GM21390 (cell line): Measurements from ENCODE around the gene NDUFB6.
A peak's percentile ranks its signal among the peaks of the same experiment; 100 is the strongest.
"Not testable (repeated sequence)": the region's sequence is repeated elsewhere in the genome, so short reads cannot be mapped to it uniquely, and the experiment has no call there.

ENCODE experiments used
- ATAC-seq: cut with Tn5 transposase; IDR thresholded peaks from one replicate; pipeline ENCODE4 v1.9.1; 2021; ENCODE audit not compliant: unreplicated experiment

Gene NDUFB6

GRCh38 chr9:32571969-32572899 lies 725 bp downstream of the NDUFB6 start:
- peak; percentile 90 for ATAC-seq

GRCh38 chr9:32570262-32570661 lies 2.7 kb downstream of the NDUFB6 start:
- no peak for ATAC-seq

DNA sequence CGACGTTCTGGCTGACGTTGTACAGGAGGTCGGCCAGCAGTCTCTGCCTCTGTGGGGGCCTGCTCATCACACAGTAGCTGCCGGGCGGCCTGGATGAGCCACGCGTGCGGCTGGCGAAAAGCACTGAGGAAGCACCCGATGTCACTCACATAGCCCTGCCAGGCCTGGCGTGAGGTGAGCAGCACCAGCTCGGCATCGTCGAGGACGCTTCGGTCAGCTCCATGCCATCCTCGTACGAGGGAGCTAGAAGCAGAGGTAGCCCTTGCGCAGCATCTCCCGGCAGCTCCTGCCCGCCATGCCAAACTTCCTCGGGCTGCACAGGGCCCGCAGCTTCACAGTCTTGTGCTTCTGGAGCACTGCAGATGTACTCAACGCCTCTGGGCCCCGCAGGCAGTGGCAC lies 6.2 kb downstream of the NDUFB6 start:
- no peak for ATAC-seq

DNA sequence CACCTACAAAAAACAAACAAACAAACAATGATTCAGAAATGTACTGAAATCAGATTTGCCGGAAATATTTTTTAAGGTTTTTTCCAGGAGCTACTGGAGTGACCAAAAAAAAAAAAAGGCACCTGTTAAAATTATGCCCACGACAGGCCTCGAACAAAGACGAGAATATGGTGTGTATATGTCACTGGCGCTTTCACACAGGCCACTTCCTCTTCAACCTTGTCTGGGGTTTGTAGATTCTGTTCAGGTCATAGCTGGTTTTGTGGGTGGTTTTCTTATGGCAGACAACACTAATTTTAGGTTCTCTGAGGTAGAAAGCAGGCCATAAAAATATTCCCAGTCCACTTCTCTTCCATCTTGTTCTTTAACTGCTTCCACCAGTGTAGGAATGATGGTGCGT lies 7.0 kb downstream of the NDUFB6 start:
- no peak for ATAC-seq

- no peak for ATAC-seq
Observed at GRCh38 chr9:32558408-32558934, 14.5 kb downstream of the NDUFB6 start.

GRCh38 chr9:32554591-32554990 lies 18.4 kb downstream of the NDUFB6 start:
- no peak for ATAC-seq

DNA sequence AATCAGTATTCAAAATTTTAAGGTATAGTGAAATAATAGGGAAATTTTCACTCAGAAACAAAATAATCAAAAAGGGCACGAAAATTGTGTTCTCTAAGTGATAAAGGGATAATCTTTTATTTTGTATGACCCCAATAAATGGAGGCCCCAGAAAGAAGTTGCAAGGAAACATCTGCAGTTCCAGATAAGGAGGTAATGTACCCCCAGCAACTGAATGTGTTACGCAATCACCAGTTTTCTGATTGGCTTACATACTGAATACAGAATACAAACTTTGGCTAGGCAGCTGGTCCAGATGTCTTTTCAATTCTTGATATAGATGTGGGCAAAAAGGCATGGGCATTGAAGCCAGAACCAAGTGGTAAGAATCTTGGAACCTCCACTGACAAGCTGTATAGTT lies 18.9 kb downstream of the NDUFB6 start:
- no peak for ATAC-seq

DNA sequence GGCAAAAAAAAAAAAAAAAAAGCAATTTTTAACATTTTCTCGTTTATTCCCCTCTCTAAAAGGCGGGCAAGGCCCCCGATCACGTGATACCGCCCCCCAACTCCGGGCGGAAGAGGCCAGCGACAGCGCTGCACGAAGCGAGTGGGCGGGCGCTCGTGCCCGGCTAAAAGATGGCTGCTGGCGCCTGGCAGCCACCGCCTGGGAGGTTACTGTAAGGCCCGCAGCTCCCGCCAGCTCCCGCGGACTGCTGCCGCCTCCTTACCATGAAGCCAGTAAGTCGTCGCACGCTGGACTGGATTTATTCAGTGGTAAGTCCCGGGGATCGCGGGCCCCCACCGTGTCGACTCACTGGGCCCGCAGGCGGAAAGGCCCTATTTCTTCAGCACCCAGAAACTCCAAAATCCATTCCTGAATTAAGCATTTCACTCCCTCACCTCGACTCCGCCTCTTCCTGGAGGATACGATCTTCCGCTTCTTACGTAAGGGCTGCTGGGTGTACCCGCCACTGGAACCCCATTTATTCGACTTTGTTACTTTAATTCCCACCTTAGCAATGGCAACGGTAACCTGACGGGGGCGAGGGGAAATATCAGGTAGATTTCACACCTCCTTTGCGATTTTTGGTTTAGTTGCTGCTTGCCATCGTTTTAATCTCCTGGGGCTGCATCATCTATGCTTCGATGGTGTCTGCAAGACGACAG lies 20.6 kb downstream of the NDUFB6 start, which contains the start of the genes SMIM27 and TOPORS:
Gene SMIM27 (plus strand): TSS at position 156 of the 701 bp plus-strand sequence. CDS start 108 bp downstream, at position 264.
Gene TOPORS (minus strand): TSS at position 415 of the 701 bp plus-strand sequence. CDS start 150 bp downstream, at position 265.
- peak; percentile 69 for ATAC-seq

DNA sequence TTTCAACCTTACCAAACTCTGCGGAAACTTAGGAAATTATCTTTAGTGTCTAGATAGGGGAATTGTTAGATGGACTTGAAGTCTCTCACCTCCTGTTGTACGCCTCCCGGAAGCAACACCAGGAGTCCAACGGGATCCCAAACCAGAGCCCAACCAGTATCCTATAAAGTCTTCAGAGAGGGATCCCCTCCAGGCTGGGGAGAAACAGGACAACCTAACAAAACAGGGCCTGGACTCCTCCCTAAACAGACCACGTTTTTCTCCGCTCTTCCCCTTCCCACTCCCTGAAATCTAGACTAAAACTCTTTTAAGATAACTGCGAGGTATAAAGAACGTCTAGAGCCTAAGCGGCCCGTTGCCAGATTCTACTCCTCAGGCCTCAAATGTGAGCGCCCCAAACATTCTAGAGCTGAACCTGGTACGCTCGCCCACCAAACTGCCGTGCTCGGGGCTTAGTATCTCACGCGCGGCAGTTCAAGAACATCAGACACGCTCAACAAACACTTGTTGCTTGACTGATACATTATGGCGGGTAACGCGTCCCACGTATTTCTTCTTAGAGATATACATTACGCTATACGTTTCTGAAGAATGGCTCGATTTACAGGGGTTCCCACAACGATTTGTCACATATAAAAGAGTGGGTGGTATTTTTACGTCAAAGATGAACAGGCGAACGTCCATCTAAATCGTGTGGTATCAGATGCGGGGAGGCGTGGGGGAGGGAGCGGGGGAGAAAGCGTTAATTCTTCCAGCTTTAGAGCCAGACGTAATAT lies 21.5 kb downstream of the NDUFB6 start:
- ATAC-seq: peak; percentile 8

- ATAC-seq: peak; percentile 60
Observed at GRCh38 chr9:32550562-32551275, 22.2 kb downstream of the NDUFB6 start.

DNA sequence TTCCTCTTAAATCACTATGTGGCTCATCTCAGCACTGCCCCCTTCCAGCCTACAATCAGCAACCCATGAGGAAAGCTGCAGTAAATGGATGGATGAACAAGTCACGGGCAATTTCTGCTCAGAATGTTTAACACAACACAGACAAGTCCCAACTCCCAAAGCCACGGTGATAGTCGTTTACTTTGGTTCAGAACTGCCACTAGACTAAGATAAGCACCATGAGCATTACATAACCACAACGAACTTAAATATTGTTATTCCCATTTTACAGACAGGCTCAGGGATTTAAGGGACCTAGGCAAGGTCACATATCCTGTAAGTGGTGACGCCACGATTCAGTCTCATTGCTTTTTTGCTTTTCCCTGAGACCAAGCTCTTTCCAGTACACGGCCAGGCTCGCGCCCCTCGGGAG lies 22.8 kb downstream of the NDUFB6 start:
- ATAC-seq: no peak

- not testable (repeated sequence) for ATAC-seq
Observed at GRCh38 chr9:32548213-32548612, 24.7 kb downstream of the NDUFB6 start.

DNA sequence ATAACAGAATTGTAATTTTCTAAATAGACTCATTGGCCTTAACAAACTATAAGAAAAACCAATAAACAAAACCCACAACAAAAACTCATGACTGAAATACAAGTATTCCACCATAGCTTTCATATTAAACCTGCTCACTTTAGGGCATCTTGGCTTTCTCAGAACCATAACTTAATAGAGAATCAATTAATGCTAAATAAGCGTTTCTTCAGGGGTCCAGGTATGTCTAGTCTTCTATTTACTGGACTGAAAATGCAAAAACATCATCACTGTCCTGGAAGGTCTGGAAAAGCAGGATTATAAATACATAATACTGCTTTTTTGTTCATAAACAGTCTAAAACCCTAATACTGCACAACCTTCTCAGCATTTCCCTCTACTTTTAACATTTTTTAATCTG lies 27.1 kb downstream of the NDUFB6 start:
- ATAC-seq: no peak

GRCh38 chr9:32543047-32543446 lies 29.9 kb downstream of the NDUFB6 start:
- ATAC-seq: no peak

GRCh38 chr9:32533816-32534215 lies 39.1 kb downstream of the NDUFB6 start:
- ATAC-seq: no peak

- ATAC-seq: no peak
Observed at GRCh38 chr9:32533336-32533735, 39.6 kb downstream of the NDUFB6 start.

DNA sequence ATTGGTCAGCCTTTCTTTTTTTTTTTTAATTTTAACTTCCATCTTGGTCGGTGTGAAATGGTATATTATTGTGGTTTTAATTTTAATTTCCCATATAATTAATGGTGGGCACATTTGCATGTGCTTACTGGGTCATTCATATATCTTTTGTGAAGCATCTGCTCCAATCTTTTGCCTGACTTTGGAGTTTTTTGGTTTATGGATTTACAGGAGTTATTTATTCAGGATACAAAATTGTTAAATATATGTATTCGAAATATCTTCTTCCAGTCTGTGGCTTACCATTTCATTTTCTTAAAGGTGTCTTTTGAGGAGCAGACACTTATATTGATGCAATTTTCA lies 46.3 kb downstream of the NDUFB6 start:
- no peak for ATAC-seq

GRCh38 chr9:32526041-32526706 lies 46.8 kb downstream of the NDUFB6 start, which contains the start of gene RIGI:
Gene RIGI (minus strand): TSS chr9:32526196. CDS start chr9:32526166, 30 bp downstream.
- peak; percentile 74 for ATAC-seq

GRCh38 chr9:32525709-32526030 lies 47.3 kb downstream of the NDUFB6 start:
- ATAC-seq: no peak
